GM12874 (cell line): ENCODE measurements around the gene LYSMD2.

Experiments
- TF ChIP-seq, protein P1 (sequence below): IDR thresholded peaks from 2 replicates; pipeline ENCODE4 v1.5.1; 2011; ENCODE audit warnings: low read depth, mild to moderate bottlenecking, control low read depth, low read length, moderate library complexity; ENCODE audit not compliant: insufficient read depth

The LYSMD2 gene

DNA sequence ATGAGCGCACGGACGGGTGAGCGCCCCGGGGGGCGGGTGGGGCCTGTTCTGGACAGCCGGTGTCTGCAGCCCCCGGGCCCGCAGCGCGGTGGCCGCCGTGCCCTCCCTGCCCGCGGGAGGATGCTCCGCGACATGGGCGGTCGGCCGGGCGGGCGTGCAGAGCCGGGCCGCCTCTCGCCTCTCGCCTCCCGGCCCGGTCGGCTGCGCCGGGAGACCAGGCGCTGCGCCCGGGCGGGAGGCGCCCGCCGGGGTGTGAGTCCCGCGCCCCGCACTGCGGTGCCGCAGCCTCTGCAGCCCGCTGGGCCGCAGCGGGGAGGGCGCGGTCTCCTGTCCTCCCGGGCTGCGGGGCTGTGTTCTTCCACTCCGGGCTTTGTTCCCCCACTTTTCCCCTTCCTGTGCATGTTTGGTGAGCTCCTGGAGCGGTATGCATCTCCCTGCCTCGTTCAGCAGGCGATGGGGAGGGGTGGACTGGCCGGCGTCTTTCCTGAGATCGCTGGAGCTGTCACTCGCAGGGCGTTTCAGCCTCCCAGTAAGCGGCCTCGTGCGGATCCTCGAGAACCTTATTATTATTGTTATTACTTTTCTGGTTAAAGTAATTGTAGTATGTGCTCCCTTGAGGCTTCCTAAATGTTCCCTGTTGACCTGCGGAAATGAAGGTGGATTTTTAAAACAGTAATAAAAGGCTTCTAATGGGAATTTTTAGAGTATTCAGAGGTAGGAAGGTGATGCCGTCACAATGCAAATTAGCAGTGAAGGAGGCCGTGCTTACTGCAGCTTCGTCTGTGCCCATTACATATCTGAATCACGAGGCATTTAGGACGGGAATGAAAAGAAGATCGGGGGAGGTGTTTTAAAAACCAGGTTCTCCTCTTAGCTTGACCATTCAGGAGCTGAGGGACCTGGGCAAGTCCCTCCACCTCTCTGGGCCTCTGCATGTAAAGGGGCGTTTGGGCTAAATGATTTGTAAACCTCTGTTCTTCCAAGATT, 14.5 kb upstream of the LYSMD2 start:
- TF ChIP-seq, protein P1, sequence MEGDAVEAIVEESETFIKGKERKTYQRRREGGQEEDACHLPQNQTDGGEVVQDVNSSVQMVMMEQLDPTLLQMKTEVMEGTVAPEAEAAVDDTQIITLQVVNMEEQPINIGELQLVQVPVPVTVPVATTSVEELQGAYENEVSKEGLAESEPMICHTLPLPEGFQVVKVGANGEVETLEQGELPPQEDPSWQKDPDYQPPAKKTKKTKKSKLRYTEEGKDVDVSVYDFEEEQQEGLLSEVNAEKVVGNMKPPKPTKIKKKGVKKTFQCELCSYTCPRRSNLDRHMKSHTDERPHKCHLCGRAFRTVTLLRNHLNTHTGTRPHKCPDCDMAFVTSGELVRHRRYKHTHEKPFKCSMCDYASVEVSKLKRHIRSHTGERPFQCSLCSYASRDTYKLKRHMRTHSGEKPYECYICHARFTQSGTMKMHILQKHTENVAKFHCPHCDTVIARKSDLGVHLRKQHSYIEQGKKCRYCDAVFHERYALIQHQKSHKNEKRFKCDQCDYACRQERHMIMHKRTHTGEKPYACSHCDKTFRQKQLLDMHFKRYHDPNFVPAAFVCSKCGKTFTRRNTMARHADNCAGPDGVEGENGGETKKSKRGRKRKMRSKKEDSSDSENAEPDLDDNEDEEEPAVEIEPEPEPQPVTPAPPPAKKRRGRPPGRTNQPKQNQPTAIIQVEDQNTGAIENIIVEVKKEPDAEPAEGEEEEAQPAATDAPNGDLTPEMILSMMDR: no peak

DNA sequence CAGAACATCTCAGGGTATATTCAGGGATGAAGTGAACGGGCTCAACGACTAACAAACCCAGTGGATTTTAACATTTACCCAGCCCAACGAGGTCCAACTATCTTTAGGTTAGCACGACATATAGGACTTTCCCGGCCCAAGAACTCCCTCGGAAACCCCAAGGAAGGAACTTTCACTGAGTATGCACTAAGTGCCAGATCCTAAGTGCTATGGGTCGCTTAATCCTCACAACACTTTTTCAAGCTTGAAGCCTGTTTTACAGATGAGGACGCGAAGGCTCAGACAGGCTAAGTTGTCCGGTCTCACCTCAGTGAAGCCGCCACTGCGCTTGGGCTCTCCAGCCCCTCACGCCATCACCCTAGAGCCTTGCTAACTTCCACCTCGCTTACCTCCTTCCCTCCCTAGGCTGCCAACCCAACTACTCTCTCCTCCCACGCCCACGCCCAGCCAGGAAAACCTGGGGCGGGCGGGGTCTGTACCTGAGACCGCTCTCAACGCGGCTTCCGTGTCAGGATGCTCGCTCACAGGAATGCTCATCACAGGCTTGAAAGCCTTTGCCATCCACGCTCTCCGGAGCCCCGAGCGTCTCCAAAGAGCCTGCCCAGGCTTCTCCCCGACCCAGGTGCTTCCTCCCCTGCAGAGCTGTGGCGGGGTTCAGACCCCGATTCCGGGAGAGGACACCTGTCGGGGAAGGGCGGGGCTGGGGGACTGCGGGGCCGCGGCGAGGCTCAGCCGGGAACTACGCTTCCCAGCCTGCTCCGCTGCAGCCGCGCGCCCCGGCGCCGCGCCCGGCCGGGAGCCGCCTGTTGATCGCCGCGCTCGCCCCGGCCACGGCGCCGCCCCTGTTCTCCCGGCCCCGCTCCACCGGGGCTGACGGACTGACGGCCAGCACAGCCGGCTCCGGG, 13.6 kb upstream of the LYSMD2 start, which contains the start of gene TMOD2:
Gene TMOD2, plus strand, starts transcription at position 806 of the 905 bp plus-strand sequence. CDS start 14,845 bp downstream, outside the sequence.
- TF ChIP-seq, protein P1: no peak

DNA sequence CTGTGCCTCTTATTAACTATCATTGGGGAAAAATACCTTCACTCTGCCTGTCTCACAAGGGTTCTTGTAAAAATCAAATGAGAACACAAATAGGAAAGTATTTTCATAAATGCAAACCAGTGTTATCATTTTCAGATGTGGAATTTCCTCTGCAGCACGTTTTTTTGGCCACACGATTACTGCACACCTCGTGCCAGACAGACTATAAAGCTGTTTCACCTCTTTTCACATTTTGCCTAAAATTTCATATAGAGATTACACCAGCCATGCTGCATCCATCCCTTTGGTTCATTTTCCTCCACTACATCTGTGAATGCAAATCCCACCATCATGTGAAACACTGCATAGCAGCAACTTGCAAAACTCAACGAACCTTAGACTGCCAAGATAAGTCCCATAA, 12.7 kb upstream of the LYSMD2 start:
- TF ChIP-seq, protein P1: no peak

DNA sequence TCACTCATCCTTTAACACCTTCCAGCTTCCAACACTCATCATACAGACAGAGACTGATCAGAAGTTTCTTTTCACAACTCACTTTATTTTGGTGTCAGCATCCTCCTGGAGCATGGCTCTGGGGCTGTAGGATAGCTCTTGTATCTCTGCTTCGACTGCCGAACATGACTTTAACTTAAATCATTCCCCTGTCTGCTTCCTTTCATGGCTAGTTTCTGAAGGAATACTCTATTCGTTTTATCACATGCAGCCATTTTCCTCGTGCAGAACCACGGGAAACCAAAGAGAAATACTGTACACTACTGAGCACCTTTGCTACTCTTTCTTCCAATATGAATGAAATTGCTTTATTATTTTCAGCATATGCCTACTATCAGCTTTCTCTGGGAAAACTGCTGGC, 11.9 kb upstream of the LYSMD2 start:
- TF ChIP-seq, protein P1: no peak

DNA sequence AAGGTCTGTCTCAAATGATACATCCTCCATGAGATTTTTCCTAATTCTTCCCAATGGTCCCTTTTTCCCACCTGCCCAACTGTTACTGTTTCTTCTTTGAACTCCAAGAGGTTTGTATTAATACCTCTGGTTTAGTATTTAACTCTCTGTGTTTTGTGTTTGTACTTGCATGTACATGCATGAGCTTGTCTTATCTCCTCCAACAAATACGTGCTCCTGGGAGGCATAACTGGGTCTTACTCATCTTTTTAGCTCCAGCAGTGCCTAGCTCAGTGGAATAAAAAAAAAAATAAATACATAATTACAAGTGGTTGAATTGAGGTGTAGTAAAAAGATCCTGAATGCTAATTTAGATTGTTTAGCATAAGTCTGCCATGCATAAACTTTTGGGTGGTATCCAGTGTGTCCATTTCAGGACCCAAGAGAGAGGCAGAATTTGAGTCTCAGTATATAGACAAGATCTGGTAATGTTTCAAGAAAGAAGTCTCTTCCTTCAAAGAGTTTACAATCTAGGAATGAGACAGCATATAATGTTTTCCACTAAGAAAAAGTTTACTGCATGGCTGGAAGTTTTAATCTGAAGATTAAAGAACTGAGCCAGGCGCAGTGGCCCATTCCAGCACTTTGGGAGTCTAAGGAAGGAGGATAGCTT, 1.7 kb upstream of the LYSMD2 start:
- TF ChIP-seq, protein P1: no peak

DNA sequence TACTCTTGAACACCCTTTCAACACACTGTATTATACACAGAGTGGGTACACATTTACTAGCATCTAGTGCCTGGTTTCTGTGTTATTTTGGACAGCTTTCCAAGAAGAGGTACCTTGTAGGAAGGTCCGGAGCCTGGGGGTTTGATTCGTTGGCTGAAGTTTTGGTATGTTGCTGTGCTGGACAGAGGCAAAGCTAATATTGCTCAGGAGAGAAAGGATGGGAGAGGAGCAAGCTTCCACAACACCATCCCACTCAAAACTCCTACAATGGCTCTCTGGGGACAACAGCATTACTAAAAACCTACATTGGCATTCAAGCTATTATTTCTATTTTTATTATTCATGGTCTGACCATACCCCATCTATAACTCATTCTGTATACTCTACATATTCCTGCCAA, 1.1 kb upstream of the LYSMD2 start:
- TF ChIP-seq, protein P1: no peak
